Memory B cell (primary cell): Measurements from ENCODE around the gene PNLIPRP2.

Source experiments
- ATAC-seq: fragments of 150-1000 bp; cut with Tn5 transposase; 2 replicates; pipeline ENCODE4 v1.10.0; 2021; ENCODE audit warnings: low read depth, mild to moderate bottlenecking, moderate library complexity
- DNase-seq, 2 donors: peaks; one replicate each; pipeline ENCODE4 v3.0.0; 2022; ENCODE audit warnings: low spot score in 2 of 2
- H3K27ac Mint-ChIP-seq: one replicate; pipeline ENCODE4 v1.8.0; 2022; ENCODE audit warnings: mild to moderate bottlenecking, moderate library complexity, mixed read lengths
- H3K27me3 Mint-ChIP-seq: one replicate; pipeline ENCODE4 v1.8.0; 2022; ENCODE audit warnings: mixed read lengths
- H3K36me3 Mint-ChIP-seq: one replicate; pipeline ENCODE4 v1.8.0; 2022; ENCODE audit warnings: mild to moderate bottlenecking, mixed read lengths
- H3K4me1 Mint-ChIP-seq: one replicate; pipeline ENCODE4 v1.8.0; 2022; ENCODE audit warnings: mixed read lengths
- H3K4me3 Mint-ChIP-seq: one replicate; pipeline ENCODE4 v1.8.0; 2022; ENCODE audit warnings: mild to moderate bottlenecking, moderate library complexity, mixed read lengths
- H3K9me3 Mint-ChIP-seq: one replicate; pipeline ENCODE4 v1.8.0; 2022; ENCODE audit warnings: mixed read lengths

Gene PNLIPRP2

GRCh38 chr10:116602648-116603400 is 17.9 kb upstream of the PNLIPRP2 start:
- H3K9me3 Mint-ChIP-seq, result peaks cover 2% of the 10 kb centered on the region
- ATAC-seq, result no peak

GRCh38 chr10:116606061-116606483 is 14.7 kb upstream of the PNLIPRP2 start:
- no peaks in the 10 kb centered on the region for H3K4me1 Mint-ChIP-seq
- H3K27ac Mint-ChIP-seq, result no peak overlapping the region

More at GRCh38 chr10:116602648-116603400, 17.9 kb upstream of the PNLIPRP2 start:
- DNase-seq, result no peak
- peaks cover 4% of the 10 kb centered on the region for H3K27me3 Mint-ChIP-seq
- H3K36me3 Mint-ChIP-seq, result no peaks in the 10 kb centered on the region
- no peak overlapping the region for H3K4me3 Mint-ChIP-seq
- no peak overlapping the region for H3K27ac Mint-ChIP-seq
- H3K4me1 Mint-ChIP-seq, result no peaks in the 10 kb centered on the region

GRCh38 chr10:116607336-116607735 is 13.4 kb upstream of the PNLIPRP2 start:
- no peaks in the 10 kb centered on the region for H3K36me3 Mint-ChIP-seq
- no peaks in the 10 kb centered on the region for H3K4me1 Mint-ChIP-seq
- no peak for DNase-seq
- no peak for ATAC-seq
- H3K4me3 Mint-ChIP-seq, result no peak overlapping the region
- H3K9me3 Mint-ChIP-seq, result peaks cover 3% of the 10 kb centered on the region
- H3K27ac Mint-ChIP-seq, result no peak overlapping the region
- H3K27me3 Mint-ChIP-seq, result peaks cover 7% of the 10 kb centered on the region

More at GRCh38 chr10:116606061-116606483, 14.7 kb upstream of the PNLIPRP2 start:
- no peak for DNase-seq
- Mint-ChIP-seq H3K36me3 (no peaks in the 10 kb centered on the region), H3K9me3 (peaks cover 3% of the 10 kb centered on the region), H3K27me3 (peaks cover 7% of the 10 kb centered on the region), H3K4me3 (no peak overlapping the region)
- ATAC-seq, result no peak

- H3K9me3 Mint-ChIP-seq, result peaks cover 3% of the 10 kb centered on the region
- no peak overlapping the region for H3K27ac Mint-ChIP-seq
- H3K27me3 Mint-ChIP-seq, result peaks cover 7% of the 10 kb centered on the region
- H3K4me1 Mint-ChIP-seq, result no peaks in the 10 kb centered on the region
- H3K36me3 Mint-ChIP-seq, result no peaks in the 10 kb centered on the region
- H3K4me3 Mint-ChIP-seq, result no peak overlapping the region
- DNase-seq (no peak), ATAC-seq (no peak)
Observed at GRCh38 chr10:116608686-116609594, 11.8 kb upstream of the PNLIPRP2 start.

- DNase-seq, result no peak
- Mint-ChIP-seq H3K36me3 (no peaks in the 10 kb centered on the region), H3K27ac (no peak overlapping the region), H3K9me3 (peaks cover 7% of the 10 kb centered on the region), H3K4me1 (no peaks in the 10 kb centered on the region), H3K4me3 (no peak overlapping the region), H3K27me3 (peaks cover 9% of the 10 kb centered on the region)
- no peak for ATAC-seq
Observed at GRCh38 chr10:116610443-116611152, 10.2 kb upstream of the PNLIPRP2 start.

GRCh38 chr10:116611153-116611545 is 9.6 kb upstream of the PNLIPRP2 start:
- no peaks in the 10 kb centered on the region for H3K36me3 Mint-ChIP-seq
- no peak for ATAC-seq
- no peak overlapping the region for H3K4me3 Mint-ChIP-seq
- H3K27me3 Mint-ChIP-seq, result peaks cover 9% of the 10 kb centered on the region
- DNase-seq, result no peak
- H3K4me1 Mint-ChIP-seq, result no peaks in the 10 kb centered on the region
- peaks cover 8% of the 10 kb centered on the region for H3K9me3 Mint-ChIP-seq
- H3K27ac Mint-ChIP-seq, result no peak overlapping the region

GRCh38 chr10:116612107-116612769 is 8.5 kb upstream of the PNLIPRP2 start:
- ATAC-seq (no peak), DNase-seq (no peak)
- H3K9me3 Mint-ChIP-seq, result peaks cover 6% of the 10 kb centered on the region
- H3K4me1 Mint-ChIP-seq, result no peaks in the 10 kb centered on the region
- H3K27ac Mint-ChIP-seq, result no peak overlapping the region
- H3K4me3 Mint-ChIP-seq, result no peak overlapping the region
- H3K36me3 Mint-ChIP-seq, result no peaks in the 10 kb centered on the region
- peaks cover 7% of the 10 kb centered on the region for H3K27me3 Mint-ChIP-seq

- peaks cover 6% of the 10 kb centered on the region for H3K9me3 Mint-ChIP-seq
- DNase-seq (no peak), ATAC-seq (no peak)
- H3K27ac Mint-ChIP-seq, result no peak overlapping the region
- no peaks in the 10 kb centered on the region for H3K4me1 Mint-ChIP-seq
- H3K36me3 Mint-ChIP-seq, result no peaks in the 10 kb centered on the region
- H3K4me3 Mint-ChIP-seq, result no peak overlapping the region
- peaks cover 5% of the 10 kb centered on the region for H3K27me3 Mint-ChIP-seq
Observed at GRCh38 chr10:116613471-116613870, 7.3 kb upstream of the PNLIPRP2 start.

GRCh38 chr10:116614796-116615195 is 6.0 kb upstream of the PNLIPRP2 start:
- no peaks in the 10 kb centered on the region for H3K4me1 Mint-ChIP-seq
- H3K36me3 Mint-ChIP-seq, result no peaks in the 10 kb centered on the region
- H3K27ac Mint-ChIP-seq, result no peak overlapping the region
- peaks cover 6% of the 10 kb centered on the region for H3K9me3 Mint-ChIP-seq
- no peak for DNase-seq
- no peak overlapping the region for H3K4me3 Mint-ChIP-seq
- no peak for ATAC-seq
- peaks cover 5% of the 10 kb centered on the region for H3K27me3 Mint-ChIP-seq

- no peaks in the 10 kb centered on the region for H3K36me3 Mint-ChIP-seq
- DNase-seq (no peak), ATAC-seq (no peak)
- H3K9me3 Mint-ChIP-seq, result peaks cover 6% of the 10 kb centered on the region
- H3K4me1 Mint-ChIP-seq, result no peaks in the 10 kb centered on the region
- H3K27me3 Mint-ChIP-seq, result peaks cover 2% of the 10 kb centered on the region
- H3K4me3 Mint-ChIP-seq, result no peak overlapping the region
- no peak overlapping the region for H3K27ac Mint-ChIP-seq
Observed at GRCh38 chr10:116615199-116615776, 5.5 kb upstream of the PNLIPRP2 start.

GRCh38 chr10:116621476-116621875 is 723 bp downstream of the PNLIPRP2 start:
- Mint-ChIP-seq H3K9me3 (no peaks in the 10 kb centered on the region), H3K4me1 (no peaks in the 10 kb centered on the region), H3K27ac (no peak overlapping the region), H3K27me3 (peaks cover 1% of the 10 kb centered on the region), H3K4me3 (no peak overlapping the region), H3K36me3 (no peaks in the 10 kb centered on the region)
- ATAC-seq (no peak), DNase-seq (no peak)

- H3K4me3 Mint-ChIP-seq, result no peak overlapping the region
- peaks cover 1% of the 10 kb centered on the region for H3K27me3 Mint-ChIP-seq
- no peaks in the 10 kb centered on the region for H3K9me3 Mint-ChIP-seq
- ATAC-seq, result no peak
- H3K36me3 Mint-ChIP-seq, result no peaks in the 10 kb centered on the region
- no peak overlapping the region for H3K27ac Mint-ChIP-seq
- no peaks in the 10 kb centered on the region for H3K4me1 Mint-ChIP-seq
- no peak for DNase-seq
Observed at GRCh38 chr10:116621934-116622655, 1.3 kb downstream of the PNLIPRP2 start.

- Mint-ChIP-seq H3K4me1 (no peaks in the 10 kb centered on the region), H3K27ac (no peak overlapping the region), H3K4me3 (no peak overlapping the region), H3K36me3 (no peaks in the 10 kb centered on the region), H3K9me3 (no peaks in the 10 kb centered on the region), H3K27me3 (peaks cover 1% of the 10 kb centered on the region)
- DNase-seq (no peak), ATAC-seq (no peak)
Observed at GRCh38 chr10:116625845-116626244, 5.1 kb downstream of the PNLIPRP2 start.
